NT2/D1 (cell line): ENCODE results near the gene TM2D1.

Experiments
- SUZ12 ChIP-seq: IDR thresholded peaks from 2 replicates; pipeline ENCODE4 v1.6.1; 2011; ENCODE audit not compliant: insufficient read length, insufficient read depth; ENCODE audit errors: extremely low read depth
- YY1 ChIP-seq: IDR thresholded peaks from 2 replicates; pipeline ENCODE4 v1.6.1; 2011; ENCODE audit not compliant: insufficient read length, insufficient read depth
- ZNF274 ChIP-seq: IDR thresholded peaks from 2 replicates; pipeline ENCODE4 v1.6.1; 2011; ENCODE audit warnings: mild to moderate bottlenecking, low read depth, low read length

- no peak for TF ChIP-seq ZNF274
- TF ChIP-seq YY1, result no peak
- no peak for TF ChIP-seq SUZ12
Measured at GRCh38 chr1:61636814-61637213, 88.1 kb downstream of the TM2D1 start.
